ENCODE measurements around the gene SLC26A4. TPM values are rescaled to one million over a fixed set of nuclear protein-coding genes. Genes with fewer than 3 reads are reported as not detected.
A peak's percentile ranks its signal among the peaks of the same experiment; 100 is the strongest.

Gene SLC26A4
- 0.17 TPM for polyA plus RNA-seq (2013)

GRCh38 chr7:107660381-107661080 lies at the start of gene SLC26A4:
Gene SLC26A4 (plus strand): TSS chr7:107660828. CDS start chr7:107661642, 814 bp downstream.
- peak in 1 of 3 donors; percentile 14 for DNase-seq
- POLR2A ChIA-PET = no interaction called here
- no peaks in the 10 kb centered on the region for H3K36me3 ChIP-seq (ENCODE audit: control insufficient read depth in 4 of 4, insufficient read depth in 4 of 4, low read length in 3 of 4)
- WGBS (ENCODE audit: insufficient coverage) = 4% methylated on average over 35 of the region's 37 CpGs
- H3K4me1 ChIP-seq (ENCODE audit: control extremely low read depth in 1 of 4, control insufficient read depth in 4 of 4, insufficient read depth in 4 of 4, low read length in 3 of 4) = peaks cover 0 to 20% (median 19%) of the 10 kb centered on the region in 4 experiments
- CTCF ChIA-PET = interaction anchor here (1.0 to 1.3 kb wide), 5 partner anchors 15 to 94 kb away, joined by 3 to 4 read pairs (median 3); no protein-coding TSS in a partner anchor
- no peak within 1 kb of the TSS for H3K27ac ChIP-seq (ENCODE audit: insufficient read depth in 1 of 2, low read depth in 1 of 2, low read length in 2 of 2, poor library complexity in 1 of 2, severe bottlenecking in 2 of 2)
- H3K27me3 ChIP-seq (replicated peaks in 2 of 5; ENCODE audit: control insufficient read depth in 4 of 5, insufficient read depth in 5 of 5, low read length in 4 of 5) = peaks cover 12 to 54% (median 38%) of the 10 kb centered on the region in 5 experiments
- H3K9me3 ChIP-seq (ENCODE audit: control extremely low read depth in 1 of 5, control insufficient read depth in 4 of 5, insufficient read depth in 2 of 5, low read depth in 1 of 5, low read length in 4 of 5) = no peaks in the 10 kb centered on the region
- peak within 1 kb of the TSS; percentile 24 to 77 (median 65) for H3K4me3 ChIP-seq (ENCODE audit: control insufficient read depth in 1 of 7, extremely low read depth in 1 of 7, insufficient read depth in 4 of 7, low read depth in 2 of 7, low read length in 6 of 7)

- peaks cover 13 to 33% (median 25%) of the 10 kb centered on the region in 4 experiments for H3K36me3 ChIP-seq (ENCODE audit: control insufficient read depth in 4 of 4, insufficient read depth in 4 of 4, low read length in 3 of 4)
- no peaks in the 10 kb centered on the region for H3K9me3 ChIP-seq (ENCODE audit: control extremely low read depth in 1 of 5, control insufficient read depth in 4 of 5, insufficient read depth in 2 of 5, low read depth in 1 of 5, low read length in 4 of 5)
- no peak for DNase-seq
- H3K4me1 ChIP-seq (ENCODE audit: control extremely low read depth in 1 of 4, control insufficient read depth in 4 of 4, insufficient read depth in 4 of 4, low read length in 3 of 4) = no peaks in the 10 kb centered on the region
- ChIA-PET CTCF (no interaction called here), POLR2A (no interaction called here)
- 83% methylated on average over 1 of the region's 1 CpG for WGBS (ENCODE audit: insufficient coverage)
- H3K4me3 ChIP-seq (ENCODE audit: control insufficient read depth in 1 of 7, extremely low read depth in 1 of 7, insufficient read depth in 4 of 7, low read depth in 2 of 7, low read length in 6 of 7) = no peak overlapping the region
- no peaks in the 10 kb centered on the region for H3K27me3 ChIP-seq (replicated peaks in 2 of 5; ENCODE audit: control insufficient read depth in 4 of 5, insufficient read depth in 5 of 5, low read length in 4 of 5)
- no peak overlapping the region for H3K27ac ChIP-seq (ENCODE audit: insufficient read depth in 1 of 2, low read depth in 1 of 2, low read length in 2 of 2, poor library complexity in 1 of 2, severe bottlenecking in 2 of 2)
Measured at GRCh38 chr7:107613439-107613838, 47.2 kb upstream of the SLC26A4 start.

GRCh38 chr7:107613948-107614347 lies 46.7 kb upstream of the SLC26A4 start:
- H3K27me3 ChIP-seq (replicated peaks in 2 of 5; ENCODE audit: control insufficient read depth in 4 of 5, insufficient read depth in 5 of 5, low read length in 4 of 5) = no peaks in the 10 kb centered on the region
- no peak overlapping the region for H3K27ac ChIP-seq (ENCODE audit: insufficient read depth in 1 of 2, low read depth in 1 of 2, low read length in 2 of 2, poor library complexity in 1 of 2, severe bottlenecking in 2 of 2)
- ChIA-PET POLR2A (no interaction called here), CTCF (no interaction called here)
- no peaks in the 10 kb centered on the region for H3K9me3 ChIP-seq (ENCODE audit: control extremely low read depth in 1 of 5, control insufficient read depth in 4 of 5, insufficient read depth in 2 of 5, low read depth in 1 of 5, low read length in 4 of 5)
- peaks cover 13 to 31% (median 25%) of the 10 kb centered on the region in 4 experiments for H3K36me3 ChIP-seq (ENCODE audit: control insufficient read depth in 4 of 4, insufficient read depth in 4 of 4, low read length in 3 of 4)
- DNase-seq = no peak
- H3K4me3 ChIP-seq (ENCODE audit: control insufficient read depth in 1 of 7, extremely low read depth in 1 of 7, insufficient read depth in 4 of 7, low read depth in 2 of 7, low read length in 6 of 7) = no peak overlapping the region
- no peaks in the 10 kb centered on the region for H3K4me1 ChIP-seq (ENCODE audit: control extremely low read depth in 1 of 4, control insufficient read depth in 4 of 4, insufficient read depth in 4 of 4, low read length in 3 of 4)

- no peaks in the 10 kb centered on the region for H3K4me1 ChIP-seq (ENCODE audit: control extremely low read depth in 1 of 4, control insufficient read depth in 4 of 4, insufficient read depth in 4 of 4, low read length in 3 of 4)
- peaks cover 13 to 27% (median 23%) of the 10 kb centered on the region in 4 experiments for H3K36me3 ChIP-seq (ENCODE audit: control insufficient read depth in 4 of 4, insufficient read depth in 4 of 4, low read length in 3 of 4)
- CTCF ChIA-PET = no interaction called here
- no peak overlapping the region for H3K27ac ChIP-seq (ENCODE audit: insufficient read depth in 1 of 2, low read depth in 1 of 2, low read length in 2 of 2, poor library complexity in 1 of 2, severe bottlenecking in 2 of 2)
- POLR2A ChIA-PET = no interaction called here
- H3K27me3 ChIP-seq (replicated peaks in 2 of 5; ENCODE audit: control insufficient read depth in 4 of 5, insufficient read depth in 5 of 5, low read length in 4 of 5) = no peaks in the 10 kb centered on the region
- no peak for DNase-seq
- no peak overlapping the region for H3K4me3 ChIP-seq (ENCODE audit: control insufficient read depth in 1 of 7, extremely low read depth in 1 of 7, insufficient read depth in 4 of 7, low read depth in 2 of 7, low read length in 6 of 7)
- H3K9me3 ChIP-seq (ENCODE audit: control extremely low read depth in 1 of 5, control insufficient read depth in 4 of 5, insufficient read depth in 2 of 5, low read depth in 1 of 5, low read length in 4 of 5) = no peaks in the 10 kb centered on the region
Measured at GRCh38 chr7:107614425-107614824, 46.2 kb upstream of the SLC26A4 start.

- Histone ChIP-seq H3K27ac (ENCODE audit: insufficient read depth in 1 of 2, low read depth in 1 of 2, low read length in 2 of 2, poor library complexity in 1 of 2, severe bottlenecking in 2 of 2) (no peak overlapping the region), H3K36me3 (ENCODE audit: control insufficient read depth in 4 of 4, insufficient read depth in 4 of 4, low read length in 3 of 4) (peaks cover 13 to 31% (median 25%) of the 10 kb centered on the region in 4 experiments), H3K27me3 (replicated peaks in 2 of 5; ENCODE audit: control insufficient read depth in 4 of 5, insufficient read depth in 5 of 5, low read length in 4 of 5) (no peaks in the 10 kb centered on the region), H3K9me3 (ENCODE audit: control extremely low read depth in 1 of 5, control insufficient read depth in 4 of 5, insufficient read depth in 2 of 5, low read depth in 1 of 5, low read length in 4 of 5) (no peaks in the 10 kb centered on the region), H3K4me1 (ENCODE audit: control extremely low read depth in 1 of 4, control insufficient read depth in 4 of 4, insufficient read depth in 4 of 4, low read length in 3 of 4) (peaks cover 0 to 4% (median 2%) of the 10 kb centered on the region in 4 experiments), H3K4me3 (ENCODE audit: control insufficient read depth in 1 of 7, extremely low read depth in 1 of 7, insufficient read depth in 4 of 7, low read depth in 2 of 7, low read length in 6 of 7) (no peak overlapping the region)
- POLR2A ChIA-PET = no interaction called here
- no peak for DNase-seq
- whole genome bisulfite sequencing (ENCODE audit: insufficient coverage) = 80% methylated on average over 1 of the region's 4 CpGs
- CTCF ChIA-PET = no interaction called here
Measured at GRCh38 chr7:107615910-107616680, 44.5 kb upstream of the SLC26A4 start.

- Histone ChIP-seq H3K4me3 (ENCODE audit: control insufficient read depth in 1 of 7, extremely low read depth in 1 of 7, insufficient read depth in 4 of 7, low read depth in 2 of 7, low read length in 6 of 7) (no peak overlapping the region), H3K27ac (ENCODE audit: insufficient read depth in 1 of 2, low read depth in 1 of 2, low read length in 2 of 2, poor library complexity in 1 of 2, severe bottlenecking in 2 of 2) (no peak overlapping the region), H3K4me1 (ENCODE audit: control extremely low read depth in 1 of 4, control insufficient read depth in 4 of 4, insufficient read depth in 4 of 4, low read length in 3 of 4) (peaks cover 0 to 6% (median 2%) of the 10 kb centered on the region in 4 experiments), H3K27me3 (replicated peaks in 2 of 5; ENCODE audit: control insufficient read depth in 4 of 5, insufficient read depth in 5 of 5, low read length in 4 of 5) (no peaks in the 10 kb centered on the region), H3K9me3 (ENCODE audit: control extremely low read depth in 1 of 5, control insufficient read depth in 4 of 5, insufficient read depth in 2 of 5, low read depth in 1 of 5, low read length in 4 of 5) (no peaks in the 10 kb centered on the region), H3K36me3 (ENCODE audit: control insufficient read depth in 4 of 4, insufficient read depth in 4 of 4, low read length in 3 of 4) (peaks cover 0 to 7% (median 6%) of the 10 kb centered on the region in 4 experiments)
- CTCF ChIA-PET = no interaction called here
- DNase-seq = no peak
- POLR2A ChIA-PET = no interaction called here
- WGBS (ENCODE audit: insufficient coverage) = 100% methylated on average over 1 of the region's 1 CpG
Measured at GRCh38 chr7:107622429-107622828, 38.2 kb upstream of the SLC26A4 start.

GRCh38 chr7:107622894-107623293 lies 37.7 kb upstream of the SLC26A4 start:
- Histone ChIP-seq H3K9me3 (ENCODE audit: control extremely low read depth in 1 of 5, control insufficient read depth in 4 of 5, insufficient read depth in 2 of 5, low read depth in 1 of 5, low read length in 4 of 5) (no peaks in the 10 kb centered on the region), H3K4me1 (ENCODE audit: control extremely low read depth in 1 of 4, control insufficient read depth in 4 of 4, insufficient read depth in 4 of 4, low read length in 3 of 4) (peaks cover 0 to 6% (median 2%) of the 10 kb centered on the region in 4 experiments), H3K27me3 (replicated peaks in 2 of 5; ENCODE audit: control insufficient read depth in 4 of 5, insufficient read depth in 5 of 5, low read length in 4 of 5) (no peaks in the 10 kb centered on the region), H3K27ac (ENCODE audit: insufficient read depth in 1 of 2, low read depth in 1 of 2, low read length in 2 of 2, poor library complexity in 1 of 2, severe bottlenecking in 2 of 2) (no peak overlapping the region), H3K36me3 (ENCODE audit: control insufficient read depth in 4 of 4, insufficient read depth in 4 of 4, low read length in 3 of 4) (peaks cover 0 to 7% (median 6%) of the 10 kb centered on the region in 4 experiments), H3K4me3 (ENCODE audit: control insufficient read depth in 1 of 7, extremely low read depth in 1 of 7, insufficient read depth in 4 of 7, low read depth in 2 of 7, low read length in 6 of 7) (no peak overlapping the region)
- no peak for DNase-seq
- 100% methylated on average over 2 of the region's 2 CpGs for WGBS (ENCODE audit: insufficient coverage)
- POLR2A ChIA-PET = no interaction called here
- CTCF ChIA-PET = interaction anchor here (1.0 kb wide), 1 partner anchor 16 kb away, joined by 3 read pairs; no protein-coding TSS in a partner anchor
